Measurements from ENCODE around the gene LRRC7.

GRCh38 chr1:70025052-70025451, 457.3 kb downstream of the LRRC7 start:
- no peak for TF ChIP-seq CTCF (IDR thresholded peaks at IDR 0.05)
- no peak for TF ChIP-seq POLR2A (IDR thresholded peaks at IDR 0.05)
